Coronary artery (tissue), 2 donors: ENCODE measurements around the gene NCAPD3.
A peak's percentile ranks its signal among the peaks of the same experiment; 100 is the strongest.

ENCODE experiments used
- DNase-seq: peaks from one replicate; pipeline ENCODE4 v3.0.0-alpha.2; 2017; ENCODE audit warnings: low spot score
- H3K27ac ChIP-seq, 2 donors: fragments of 200-600 bp; sonication (generic); one replicate each; pipeline ENCODE4 v1.5.1; 2016 to 2019
- H3K4me3 ChIP-seq: fragments of 200-600 bp; sonication (generic); 2 replicates; pipeline ENCODE4 v1.5.1; 2016; ENCODE audit warnings: mild to moderate bottlenecking, moderate library complexity
- TF ChIP-seq, protein P1 (sequence below): fragments of 200-600 bp; sonication (generic); IDR thresholded peaks from one replicate; pipeline ENCODE4 v1.5.1; 2019; ENCODE audit warnings: antibody characterized with exemption

The NCAPD3 gene

DNA sequence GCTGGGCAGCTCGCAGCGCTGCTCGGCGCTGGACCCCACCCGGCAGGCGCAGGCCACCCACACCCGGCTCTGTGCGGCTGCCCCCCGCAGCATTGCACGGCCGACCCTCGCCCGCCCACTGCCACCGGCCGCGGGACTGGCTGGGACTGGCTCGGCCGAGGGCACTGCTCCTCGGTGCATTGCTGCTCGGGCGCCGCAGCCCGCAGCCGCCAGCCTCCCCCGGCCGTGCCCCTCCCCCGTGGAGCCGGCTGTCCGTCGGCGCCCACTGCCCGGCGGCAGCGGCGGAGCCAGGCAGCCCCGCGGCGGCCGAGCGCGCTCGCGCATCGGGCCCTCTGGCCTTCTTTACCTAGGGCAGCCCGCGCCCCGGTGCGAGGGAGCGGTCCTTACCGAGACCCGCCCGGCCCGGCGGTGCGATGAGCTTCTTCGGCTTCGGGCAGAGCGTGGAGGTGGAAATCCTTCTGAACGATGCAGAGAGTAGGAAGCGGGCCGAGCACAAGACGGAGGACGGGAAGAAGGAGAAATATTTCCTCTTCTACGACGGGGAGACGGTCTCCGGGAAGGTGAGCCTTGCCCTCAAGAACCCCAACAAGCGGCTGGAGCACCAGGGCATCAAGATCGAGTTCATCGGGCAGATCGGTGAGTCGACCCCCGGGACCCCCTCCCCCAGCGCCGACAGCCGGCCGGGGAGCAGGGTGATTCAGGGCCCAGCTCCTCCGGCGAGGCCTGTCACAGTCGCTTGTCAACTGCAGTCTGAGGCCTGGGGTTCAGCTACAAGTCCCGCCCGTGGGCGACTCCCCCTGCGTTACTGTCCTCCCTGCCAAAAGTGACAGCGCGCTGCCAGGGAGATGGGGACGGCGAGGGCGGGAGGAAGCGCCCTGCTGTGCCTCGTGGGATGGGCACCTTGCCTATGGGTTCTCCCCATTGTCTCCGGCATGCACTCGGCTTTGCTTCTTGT is 1.2 kb upstream of the NCAPD3 start:
- peak overlapping the region; percentile 99 for H3K4me3 ChIP-seq
- peak overlapping the region; percentile 69 to 95 for H3K27ac ChIP-seq
- peak; percentile 80 for DNase-seq
- TF ChIP-seq, protein P1, sequence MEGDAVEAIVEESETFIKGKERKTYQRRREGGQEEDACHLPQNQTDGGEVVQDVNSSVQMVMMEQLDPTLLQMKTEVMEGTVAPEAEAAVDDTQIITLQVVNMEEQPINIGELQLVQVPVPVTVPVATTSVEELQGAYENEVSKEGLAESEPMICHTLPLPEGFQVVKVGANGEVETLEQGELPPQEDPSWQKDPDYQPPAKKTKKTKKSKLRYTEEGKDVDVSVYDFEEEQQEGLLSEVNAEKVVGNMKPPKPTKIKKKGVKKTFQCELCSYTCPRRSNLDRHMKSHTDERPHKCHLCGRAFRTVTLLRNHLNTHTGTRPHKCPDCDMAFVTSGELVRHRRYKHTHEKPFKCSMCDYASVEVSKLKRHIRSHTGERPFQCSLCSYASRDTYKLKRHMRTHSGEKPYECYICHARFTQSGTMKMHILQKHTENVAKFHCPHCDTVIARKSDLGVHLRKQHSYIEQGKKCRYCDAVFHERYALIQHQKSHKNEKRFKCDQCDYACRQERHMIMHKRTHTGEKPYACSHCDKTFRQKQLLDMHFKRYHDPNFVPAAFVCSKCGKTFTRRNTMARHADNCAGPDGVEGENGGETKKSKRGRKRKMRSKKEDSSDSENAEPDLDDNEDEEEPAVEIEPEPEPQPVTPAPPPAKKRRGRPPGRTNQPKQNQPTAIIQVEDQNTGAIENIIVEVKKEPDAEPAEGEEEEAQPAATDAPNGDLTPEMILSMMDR, result no peak

DNA sequence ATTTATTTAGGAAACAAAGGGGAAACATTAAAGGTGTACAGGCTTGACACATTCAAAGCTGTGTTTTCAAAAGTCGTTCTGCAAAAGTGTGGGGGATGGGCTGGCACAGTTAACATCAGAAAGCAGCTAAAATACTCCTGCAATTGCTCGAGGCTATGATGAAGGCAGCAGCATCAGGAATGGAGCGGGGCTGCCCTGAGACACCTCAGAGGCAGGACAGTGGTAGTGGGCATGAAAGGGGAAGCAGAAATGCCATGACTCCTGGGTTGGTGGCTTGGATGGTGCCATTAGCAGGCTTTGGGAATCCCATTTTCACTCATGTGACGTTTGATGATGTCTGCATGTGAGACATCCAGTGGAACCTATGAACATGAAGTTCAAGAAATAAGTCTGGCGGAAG is 646 bp downstream of the NCAPD3 start:
- Histone ChIP-seq H3K4me3 (peak overlapping the region; percentile 99), H3K27ac (no peak overlapping the region)
- DNase-seq, result no peak
- TF ChIP-seq, protein P1, result no peak

DNA sequence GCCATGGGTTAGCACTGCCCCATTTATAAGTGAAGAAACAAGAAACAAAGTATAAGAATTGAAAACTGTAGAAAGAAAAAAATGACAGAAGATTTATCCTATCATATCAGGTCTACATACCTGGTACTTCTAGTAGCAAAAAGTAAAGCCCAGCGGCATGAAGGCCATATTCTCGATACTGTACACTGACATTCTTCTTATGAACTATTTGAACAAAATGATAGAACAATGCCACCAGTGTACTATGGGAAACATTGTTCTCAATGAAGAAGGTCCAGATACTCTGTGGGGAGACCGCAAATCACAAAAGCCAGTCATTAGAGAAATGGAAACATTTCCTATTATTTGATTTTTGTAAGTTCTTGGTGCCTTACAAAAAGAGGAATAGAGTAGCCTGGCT is 7.0 kb downstream of the NCAPD3 start:
- TF ChIP-seq, protein P1, result no peak
- Histone ChIP-seq H3K4me3 (no peak overlapping the region), H3K27ac (no peak overlapping the region)
- no peak for DNase-seq

DNA sequence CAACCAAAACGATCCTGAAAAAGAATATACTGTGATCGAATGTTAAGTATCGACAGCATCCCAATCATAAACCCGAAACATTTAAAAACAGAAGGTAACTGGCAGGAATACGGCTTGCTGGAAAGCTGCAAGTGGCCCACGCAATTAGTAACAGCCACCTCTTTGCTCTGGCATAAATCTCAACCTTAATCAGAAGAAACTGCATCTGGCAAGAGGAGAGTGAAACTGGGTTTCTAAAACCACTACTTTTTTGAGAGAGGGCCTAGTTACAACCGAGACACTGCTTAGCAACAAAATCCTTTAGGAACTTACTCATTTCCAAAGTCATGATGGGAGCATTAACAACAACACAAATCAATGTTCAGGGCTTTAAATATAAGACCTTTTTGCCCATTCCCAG is 7.9 kb downstream of the NCAPD3 start:
- Histone ChIP-seq H3K27ac (no peak overlapping the region), H3K4me3 (no peak overlapping the region)
- TF ChIP-seq, protein P1, result no peak
- no peak for DNase-seq

DNA sequence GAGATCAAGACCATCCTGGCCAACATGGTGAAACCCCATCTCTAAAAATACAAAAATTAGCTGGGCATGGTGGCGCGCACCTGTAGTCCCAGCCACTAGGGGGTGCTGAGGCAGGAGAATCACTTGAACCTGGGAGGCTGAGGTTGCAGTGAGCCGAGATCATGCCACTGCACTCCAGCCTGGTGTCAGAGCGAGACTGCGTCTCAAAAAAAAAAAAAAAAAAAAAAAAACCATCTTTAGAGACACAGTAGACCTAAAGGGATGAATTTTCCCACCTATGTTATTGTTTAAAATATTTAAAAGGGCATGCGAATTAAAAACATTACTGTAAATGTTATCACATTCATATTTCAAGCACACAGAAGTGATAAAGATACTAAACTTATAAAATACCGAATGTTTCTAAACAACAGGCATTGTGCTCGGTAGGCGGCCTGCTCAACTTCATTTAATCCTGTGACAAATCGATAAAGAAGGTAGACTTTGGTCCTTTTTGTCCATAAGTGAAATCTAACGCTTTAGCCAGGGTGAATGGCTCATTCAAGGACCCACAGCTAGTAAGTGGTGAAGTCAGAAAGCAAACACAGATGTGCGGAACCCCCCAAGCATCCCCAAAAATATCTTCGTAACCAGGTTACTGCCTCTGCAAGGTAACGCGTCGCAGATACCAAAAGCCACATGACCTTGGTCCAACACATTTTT is 16.1 kb downstream of the NCAPD3 start:
- TF ChIP-seq, protein P1, result peak; percentile 17
- H3K4me3 ChIP-seq, result no peak overlapping the region
- H3K27ac ChIP-seq, result no peak overlapping the region
- no peak for DNase-seq

DNA sequence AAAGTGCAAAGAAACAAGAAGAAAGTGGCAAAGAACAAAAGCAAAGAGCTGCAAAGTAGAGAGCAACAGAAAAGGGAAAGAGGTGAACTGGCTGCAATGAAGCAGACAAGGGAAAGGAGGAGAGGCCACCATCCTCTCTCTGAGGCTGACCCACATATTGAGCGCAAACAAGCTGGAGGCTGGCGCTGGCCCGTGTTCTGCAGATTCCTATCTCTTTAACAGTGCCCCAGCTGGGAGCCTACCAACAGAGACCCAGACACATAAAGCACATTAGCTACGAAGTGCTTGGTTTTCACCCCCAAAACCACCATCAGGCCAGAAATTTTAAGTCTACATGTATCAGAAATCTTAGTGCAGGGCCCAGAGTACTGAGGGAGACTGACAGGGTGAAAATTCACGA is 17.6 kb downstream of the NCAPD3 start:
- Histone ChIP-seq H3K4me3 (no peak overlapping the region), H3K27ac (no peak overlapping the region)
- TF ChIP-seq, protein P1, result no peak
- DNase-seq, result no peak
